MM.1S (cell line): ENCODE results near the gene PPA2.

Experiments
- EZH2 ChIP-seq: fragments of 300-600 bp; sonication (generic); optimal IDR thresholded peaks from 2 replicates; pipeline ENCODE3; 2017; ENCODE audit warnings: low read depth, mild to moderate bottlenecking, antibody characterized with exemption, low read length, mixed read lengths
- TF ChIP-seq, protein P1 (sequence below): fragments of 300-600 bp; sonication (generic); IDR thresholded peaks from 2 replicates; pipeline ENCODE4 v1.5.1; 2016; ENCODE audit warnings: antibody characterized with exemption, low read length, mixed read lengths

DNA sequence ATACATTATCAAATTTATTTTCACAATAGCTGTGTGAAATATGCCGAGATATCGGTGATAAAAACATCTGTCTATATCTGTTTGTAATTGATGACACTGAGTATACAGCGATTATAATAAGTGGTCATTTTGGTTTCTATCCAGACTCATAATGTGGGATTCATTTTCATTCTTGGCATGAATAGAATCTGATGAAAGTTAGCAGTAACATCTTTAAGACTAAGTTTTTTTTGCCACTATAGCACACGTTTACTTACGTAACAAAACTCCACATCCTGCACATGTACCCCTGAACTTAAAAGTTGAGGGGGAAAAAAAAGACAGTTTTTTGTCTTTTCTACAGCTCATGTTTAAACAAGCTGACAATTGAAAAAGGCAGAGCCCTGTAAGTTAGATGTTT, 86.4 kb downstream of the PPA2 start:
- TF ChIP-seq, protein P1, sequence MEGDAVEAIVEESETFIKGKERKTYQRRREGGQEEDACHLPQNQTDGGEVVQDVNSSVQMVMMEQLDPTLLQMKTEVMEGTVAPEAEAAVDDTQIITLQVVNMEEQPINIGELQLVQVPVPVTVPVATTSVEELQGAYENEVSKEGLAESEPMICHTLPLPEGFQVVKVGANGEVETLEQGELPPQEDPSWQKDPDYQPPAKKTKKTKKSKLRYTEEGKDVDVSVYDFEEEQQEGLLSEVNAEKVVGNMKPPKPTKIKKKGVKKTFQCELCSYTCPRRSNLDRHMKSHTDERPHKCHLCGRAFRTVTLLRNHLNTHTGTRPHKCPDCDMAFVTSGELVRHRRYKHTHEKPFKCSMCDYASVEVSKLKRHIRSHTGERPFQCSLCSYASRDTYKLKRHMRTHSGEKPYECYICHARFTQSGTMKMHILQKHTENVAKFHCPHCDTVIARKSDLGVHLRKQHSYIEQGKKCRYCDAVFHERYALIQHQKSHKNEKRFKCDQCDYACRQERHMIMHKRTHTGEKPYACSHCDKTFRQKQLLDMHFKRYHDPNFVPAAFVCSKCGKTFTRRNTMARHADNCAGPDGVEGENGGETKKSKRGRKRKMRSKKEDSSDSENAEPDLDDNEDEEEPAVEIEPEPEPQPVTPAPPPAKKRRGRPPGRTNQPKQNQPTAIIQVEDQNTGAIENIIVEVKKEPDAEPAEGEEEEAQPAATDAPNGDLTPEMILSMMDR = no peak
- TF ChIP-seq EZH2 = no peak
